Activated naive CD8-positive, alpha-beta T cell treated with anti-CD3 and anti-CD28 coated beads, Interleukin-2, amount 10 ng/mL, durations not matched to agents 7 days and 5 days (primary cell): ENCODE data around the gene EGFLAM. TPM values are rescaled to one million over a fixed set of nuclear protein-coding genes. Genes with fewer than 3 reads are reported as not detected.
"Not testable (repeated sequence)": the region's sequence is repeated elsewhere in the genome, so short reads cannot be mapped to it uniquely, and the experiment has no call there.

ENCODE experiments used
- ATAC-seq: fragments of 150-1000 bp; cut with Tn5 transposase; one replicate; pipeline ENCODE4 v1.10.0; 2021; ENCODE audit warnings: low read depth, moderate library complexity
- POLR2A ChIA-PET: fragments of 350-600 bp; sonication (Branson Sonifier 250); formaldehyde crosslinking; loops from one replicate; lab custom pipeline; 2021; ENCODE audit warnings: antibody characterized with exemption; lab: Charles Lee
- DNase-seq: peaks from one replicate; pipeline ENCODE4 v3.0.0; 2021
- H3K27ac Mint-ChIP-seq: one replicate; pipeline ENCODE4 v1.8.0; 2022; ENCODE audit warnings: mild to moderate bottlenecking, mixed read lengths
- H3K27me3 Mint-ChIP-seq: one replicate; pipeline ENCODE4 v1.8.0; 2022; ENCODE audit warnings: mild to moderate bottlenecking, moderate library complexity, mixed read lengths
- H3K36me3 Mint-ChIP-seq: one replicate; pipeline ENCODE4 v1.8.0; 2021; ENCODE audit warnings: mild to moderate bottlenecking, mixed read lengths
- H3K4me1 Mint-ChIP-seq: one replicate; pipeline ENCODE4 v1.8.0; 2021; ENCODE audit warnings: mixed read lengths
- H3K4me3 Mint-ChIP-seq: one replicate; pipeline ENCODE4 v1.8.0; 2022; ENCODE audit warnings: mild to moderate bottlenecking, moderate library complexity, mixed read lengths
- H3K9me3 Mint-ChIP-seq: one replicate; pipeline ENCODE4 v1.8.0; 2021; ENCODE audit warnings: mixed read lengths
- total RNA-seq, 2 experiments: library from RNA; stranded (reverse); gene quantifications; one replicate each; pipeline ENCODE4 v1.2.3, GENCODE V29; 2021

The EGFLAM gene
- total RNA-seq, 2 experiments from 2014 or later, result not detected

GRCh38 chr5:38321978-38322377 lies 63.6 kb downstream of the EGFLAM start:
- ATAC-seq, result no peak
- H3K9me3 Mint-ChIP-seq, result no peaks in the 10 kb centered on the region
- H3K4me1 Mint-ChIP-seq, result no peaks in the 10 kb centered on the region
- H3K27ac Mint-ChIP-seq, result no peak overlapping the region
- no peak for DNase-seq
- no peaks in the 10 kb centered on the region for H3K36me3 Mint-ChIP-seq
- no peak overlapping the region for H3K4me3 Mint-ChIP-seq
- no peaks in the 10 kb centered on the region for H3K27me3 Mint-ChIP-seq
- POLR2A ChIA-PET, result no interaction called here

GRCh38 chr5:38323645-38324295 lies 65.4 kb downstream of the EGFLAM start:
- H3K4me1 Mint-ChIP-seq, result no peaks in the 10 kb centered on the region
- POLR2A ChIA-PET, result no interaction called here

GRCh38 chr5:38329132-38329715 lies 70.9 kb downstream of the EGFLAM start:
- Mint-ChIP-seq H3K27ac (no peak overlapping the region), H3K4me3 (no peak overlapping the region), H3K36me3 (no peaks in the 10 kb centered on the region), H3K9me3 (no peaks in the 10 kb centered on the region), H3K27me3 (no peaks in the 10 kb centered on the region), H3K4me1 (no peaks in the 10 kb centered on the region)
- DNase-seq, result no peak
- ATAC-seq, result no peak
- POLR2A ChIA-PET, result no interaction called here

More at GRCh38 chr5:38323645-38324295, 65.4 kb downstream of the EGFLAM start:
- Mint-ChIP-seq H3K36me3 (no peaks in the 10 kb centered on the region), H3K27ac (no peak overlapping the region), H3K27me3 (no peaks in the 10 kb centered on the region), H3K4me3 (no peak overlapping the region), H3K9me3 (no peaks in the 10 kb centered on the region)
- DNase-seq (no peak), ATAC-seq (no peak)

- Mint-ChIP-seq H3K4me1 (no peaks in the 10 kb centered on the region), H3K9me3 (no peaks in the 10 kb centered on the region), H3K36me3 (no peaks in the 10 kb centered on the region), H3K4me3 (no peak overlapping the region), H3K27ac (no peak overlapping the region), H3K27me3 (no peaks in the 10 kb centered on the region)
- POLR2A ChIA-PET, result no interaction called here
- DNase-seq (no peak), ATAC-seq (no peak)
Measured at GRCh38 chr5:38330207-38330606, 71.8 kb downstream of the EGFLAM start.

- Mint-ChIP-seq H3K36me3 (no peaks in the 10 kb centered on the region), H3K9me3 (no peaks in the 10 kb centered on the region), H3K4me1 (no peaks in the 10 kb centered on the region), H3K27me3 (no peaks in the 10 kb centered on the region), H3K4me3 (no peak overlapping the region), H3K27ac (no peak overlapping the region)
- POLR2A ChIA-PET, result no interaction called here
- no peak for ATAC-seq
- DNase-seq, result no peak
Measured at GRCh38 chr5:38331831-38332230, 73.5 kb downstream of the EGFLAM start.

- H3K27me3 Mint-ChIP-seq, H3K9me3 Mint-ChIP-seq, H3K4me3 Mint-ChIP-seq, H3K27ac Mint-ChIP-seq, POLR2A ChIA-PET, H3K4me1 Mint-ChIP-seq, DNase-seq, ATAC-seq, H3K36me3 Mint-ChIP-seq: not testable (repeated sequence)
Measured at GRCh38 chr5:38333181-38333580, 74.8 kb downstream of the EGFLAM start.

- POLR2A ChIA-PET, result no interaction called here
- peaks cover 1% of the 10 kb centered on the region for H3K4me1 Mint-ChIP-seq
- ATAC-seq (no peak), DNase-seq (no peak)
- H3K27ac Mint-ChIP-seq, result no peak overlapping the region
- no peak overlapping the region for H3K4me3 Mint-ChIP-seq
- no peaks in the 10 kb centered on the region for H3K9me3 Mint-ChIP-seq
- peaks cover 13% of the 10 kb centered on the region for H3K27me3 Mint-ChIP-seq
- H3K36me3 Mint-ChIP-seq, result no peaks in the 10 kb centered on the region
Measured at GRCh38 chr5:38338455-38338854, 80.1 kb downstream of the EGFLAM start.

- no peaks in the 10 kb centered on the region for H3K36me3 Mint-ChIP-seq
- no peaks in the 10 kb centered on the region for H3K9me3 Mint-ChIP-seq
- POLR2A ChIA-PET, result no interaction called here
Measured at GRCh38 chr5:38339446-38339845, 81.1 kb downstream of the EGFLAM start.

GRCh38 chr5:38341056-38341455 lies 82.7 kb downstream of the EGFLAM start:
- no peak overlapping the region for H3K4me3 Mint-ChIP-seq
- no peaks in the 10 kb centered on the region for H3K9me3 Mint-ChIP-seq
- H3K4me1 Mint-ChIP-seq, result peaks cover 1% of the 10 kb centered on the region
- H3K27me3 Mint-ChIP-seq, result peaks cover 13% of the 10 kb centered on the region
- no peak overlapping the region for H3K27ac Mint-ChIP-seq
- ATAC-seq (no peak), DNase-seq (no peak)
- POLR2A ChIA-PET, result no interaction called here
- H3K36me3 Mint-ChIP-seq, result no peaks in the 10 kb centered on the region

More at GRCh38 chr5:38339446-38339845, 81.1 kb downstream of the EGFLAM start:
- H3K27me3 Mint-ChIP-seq, result peaks cover 13% of the 10 kb centered on the region
- no peak for DNase-seq
- H3K27ac Mint-ChIP-seq, result no peak overlapping the region
- H3K4me1 Mint-ChIP-seq, result peaks cover 1% of the 10 kb centered on the region
- no peak overlapping the region for H3K4me3 Mint-ChIP-seq
- no peak for ATAC-seq

- Mint-ChIP-seq H3K27ac (no peak overlapping the region), H3K27me3 (peaks cover 13% of the 10 kb centered on the region), H3K36me3 (no peaks in the 10 kb centered on the region), H3K4me1 (peaks cover 1% of the 10 kb centered on the region), H3K4me3 (no peak overlapping the region), H3K9me3 (no peaks in the 10 kb centered on the region)
- DNase-seq (no peak), ATAC-seq (no peak)
- POLR2A ChIA-PET, result no interaction called here
Measured at GRCh38 chr5:38341641-38342040, 83.3 kb downstream of the EGFLAM start.

GRCh38 chr5:38342261-38342660 lies 83.9 kb downstream of the EGFLAM start:
- no peak overlapping the region for H3K4me3 Mint-ChIP-seq
- no peak for DNase-seq
- peaks cover 1% of the 10 kb centered on the region for H3K4me1 Mint-ChIP-seq
- H3K27me3 Mint-ChIP-seq, result peaks cover 10% of the 10 kb centered on the region
- POLR2A ChIA-PET, result no interaction called here
- H3K36me3 Mint-ChIP-seq, result no peaks in the 10 kb centered on the region
- no peak for ATAC-seq
- no peak overlapping the region for H3K27ac Mint-ChIP-seq
- no peaks in the 10 kb centered on the region for H3K9me3 Mint-ChIP-seq

GRCh38 chr5:38344891-38345290 lies 86.5 kb downstream of the EGFLAM start:
- Mint-ChIP-seq H3K9me3 (no peaks in the 10 kb centered on the region), H3K27ac (no peak overlapping the region), H3K4me1 (no peaks in the 10 kb centered on the region), H3K4me3 (no peak overlapping the region), H3K27me3 (no peaks in the 10 kb centered on the region), H3K36me3 (no peaks in the 10 kb centered on the region)
- POLR2A ChIA-PET, result no interaction called here
- DNase-seq, result no peak
- ATAC-seq, result no peak

- Mint-ChIP-seq H3K27me3 (no peaks in the 10 kb centered on the region), H3K4me1 (no peaks in the 10 kb centered on the region), H3K9me3 (no peaks in the 10 kb centered on the region), H3K27ac (no peak overlapping the region), H3K36me3 (no peaks in the 10 kb centered on the region), H3K4me3 (no peak overlapping the region)
- POLR2A ChIA-PET, result no interaction called here
- DNase-seq (no peak), ATAC-seq (no peak)
Measured at GRCh38 chr5:38346593-38346992, 88.2 kb downstream of the EGFLAM start.

- Mint-ChIP-seq H3K27me3 (no peaks in the 10 kb centered on the region), H3K4me3 (no peak overlapping the region), H3K4me1 (no peaks in the 10 kb centered on the region), H3K27ac (no peak overlapping the region), H3K9me3 (no peaks in the 10 kb centered on the region), H3K36me3 (no peaks in the 10 kb centered on the region)
- no peak for DNase-seq
- no peak for ATAC-seq
- POLR2A ChIA-PET, result no interaction called here
Measured at GRCh38 chr5:38347040-38347763, 88.8 kb downstream of the EGFLAM start.
